HEK293T (cell line): Measurements from ENCODE around the gene SLC25A21.

Experiments
- ARNT ChIP-seq: fragments of 450-650 bp; IDR thresholded peaks from 2 replicates; pipeline ENCODE4 v1.6.1; 2017; ENCODE audit warnings: mild to moderate bottlenecking
- FOXK2 ChIP-seq: fragments of 450-650 bp; IDR thresholded peaks from 2 replicates; pipeline ENCODE4 v1.6.1; 2016; ENCODE audit warnings: mild to moderate bottlenecking
- SP1 ChIP-seq: fragments of 450-650 bp; IDR thresholded peaks from 2 replicates; pipeline ENCODE4 v1.6.1; 2017
- SUZ12 ChIP-seq: fragments of 450-650 bp; IDR thresholded peaks from 2 replicates; pipeline ENCODE4 v1.6.1; 2016; ENCODE audit warnings: mild to moderate bottlenecking

DNA sequence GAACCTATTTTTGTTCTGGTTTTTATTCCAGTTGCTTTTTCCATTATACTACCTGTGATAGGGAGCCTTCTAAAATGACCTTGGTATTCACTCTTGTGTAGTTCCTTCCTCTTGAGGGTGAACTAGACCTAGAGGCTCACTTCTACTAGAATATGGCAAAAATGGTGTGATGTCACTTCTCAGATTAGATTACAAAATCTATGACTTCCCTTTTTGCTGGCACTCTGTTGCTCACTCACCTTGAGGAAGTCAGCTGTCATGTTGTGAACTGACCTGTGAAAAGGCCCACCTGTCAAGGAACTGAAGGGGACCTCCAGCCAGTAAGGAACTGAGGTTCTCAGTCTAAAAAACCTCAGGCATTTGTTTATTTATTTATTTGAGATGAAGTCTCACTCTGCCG is 31.0 kb upstream of the SLC25A21 start:
- no peak for TF ChIP-seq FOXK2
- no peak for TF ChIP-seq SUZ12
- TF ChIP-seq SP1: no peak
- TF ChIP-seq ARNT: no peak
